NCI-H748 treated with DMSO at 0.1 percent for 48 hours (cell line): Measurements from ENCODE around the gene FAM217B.

ENCODE experiments used
- DNase-seq: peaks from one replicate; lab custom pipeline; 2025; lab: John Stamatoyannopoulos, UW

FAM217B gene

GRCh38 chr20:59940129-59940955 is at the start of gene FAM217B, which contains the start of gene PPP1R3D:
FAM217B (plus strand) TSS chr20:59940389; CDS start chr20:59943944, 3,555 bp downstream.
PPP1R3D (minus strand) TSS chr20:59940305; CDS start chr20:59939931, 374 bp downstream.
- peak; percentile 67 for DNase-seq

GRCh38 chr20:59891581-59891980 is 48.6 kb upstream of the FAM217B start:
- no peak for DNase-seq

GRCh38 chr20:59895908-59896307 is 44.3 kb upstream of the FAM217B start:
- DNase-seq = no peak

GRCh38 chr20:59902470-59902869 is 37.7 kb upstream of the FAM217B start:
- no peak for DNase-seq

- no peak for DNase-seq
These were observed 36.6 kb upstream of the FAM217B start for GRCh38 chr20:59903621-59904020.

GRCh38 chr20:59908855-59909254 is 31.3 kb upstream of the FAM217B start:
- DNase-seq = no peak

GRCh38 chr20:59911041-59911440 is 29.1 kb upstream of the FAM217B start:
- DNase-seq = no peak

GRCh38 chr20:59912609-59913008 is 27.6 kb upstream of the FAM217B start:
- no peak for DNase-seq

- no peak for DNase-seq
These were observed 19.2 kb upstream of the FAM217B start for GRCh38 chr20:59920944-59921343.

- DNase-seq = no peak
These were observed 16.7 kb upstream of the FAM217B start for GRCh38 chr20:59923514-59923913.

- DNase-seq = no peak
These were observed 14.8 kb upstream of the FAM217B start for GRCh38 chr20:59925359-59925758.

- no peak for DNase-seq
These were observed 14.3 kb upstream of the FAM217B start for GRCh38 chr20:59925899-59926298.

GRCh38 chr20:59931511-59932312 is 8.5 kb upstream of the FAM217B start:
- DNase-seq = no peak

GRCh38 chr20:59932616-59933295 is 7.4 kb upstream of the FAM217B start:
- DNase-seq = no peak

- DNase-seq = no peak
These were observed 6.8 kb upstream of the FAM217B start, which contains the start of gene SYCP2 for GRCh38 chr20:59933296-59933848. SYCP2 (minus strand) TSS chr20:59933637; CDS start chr20:59922413, 11,224 bp downstream.

GRCh38 chr20:59933849-59934585 is 6.2 kb upstream of the FAM217B start:
- peak; percentile 25 for DNase-seq

GRCh38 chr20:59935457-59936185 is 4.6 kb upstream of the FAM217B start:
- no peak for DNase-seq

- no peak for DNase-seq
These were observed 3.8 kb upstream of the FAM217B start for GRCh38 chr20:59936409-59936808.

GRCh38 chr20:59937150-59937549 is 3.0 kb upstream of the FAM217B start:
- no peak for DNase-seq

GRCh38 chr20:59938221-59938620 is 2.0 kb upstream of the FAM217B start:
- DNase-seq = no peak

- no peak for DNase-seq
These were observed 1.5 kb upstream of the FAM217B start for GRCh38 chr20:59938696-59939051.
